ENCODE data around the gene GPR68.
"Not testable (repeated sequence)": the region's sequence is repeated elsewhere in the genome, so short reads cannot be mapped to it uniquely, and the experiment has no call there.

GPR68 gene

GRCh38 chr14:91272341-91273272, 28.1 kb upstream of the GPR68 start:
- no peak for DNase-seq

GRCh38 chr14:91271639-91272038, 27.1 kb upstream of the GPR68 start:
- DNase-seq: no peak

DNA sequence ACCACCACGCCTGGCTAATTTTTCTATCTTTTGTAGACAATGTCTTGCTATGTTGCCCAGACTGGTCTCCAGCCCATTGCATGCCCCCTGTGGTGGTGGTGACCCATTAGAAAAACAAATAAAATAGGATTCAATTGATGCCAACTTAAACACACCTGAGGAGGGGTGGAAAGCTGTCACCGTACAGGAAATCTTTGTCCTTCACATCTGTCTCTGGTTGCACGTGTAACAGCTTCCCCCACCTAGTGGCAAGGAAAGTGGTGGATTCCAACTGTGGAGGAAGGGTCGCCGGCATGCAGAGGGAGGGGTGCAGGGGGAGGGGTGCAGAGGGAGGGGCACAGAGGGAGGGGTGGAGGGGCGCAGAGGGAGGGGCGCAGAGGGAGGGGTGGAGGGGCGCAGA, 26.1 kb upstream of the GPR68 start:
- DNase-seq: no peak

- no peak for DNase-seq
These were observed 25.7 kb upstream of the GPR68 start for GRCh38 chr14:91270188-91270587.

- no peak for DNase-seq
These were observed 24.8 kb upstream of the GPR68 start for GRCh38 chr14:91269076-91269991.

GRCh38 chr14:91267965-91268437, 23.5 kb upstream of the GPR68 start:
- DNase-seq: no peak

DNA sequence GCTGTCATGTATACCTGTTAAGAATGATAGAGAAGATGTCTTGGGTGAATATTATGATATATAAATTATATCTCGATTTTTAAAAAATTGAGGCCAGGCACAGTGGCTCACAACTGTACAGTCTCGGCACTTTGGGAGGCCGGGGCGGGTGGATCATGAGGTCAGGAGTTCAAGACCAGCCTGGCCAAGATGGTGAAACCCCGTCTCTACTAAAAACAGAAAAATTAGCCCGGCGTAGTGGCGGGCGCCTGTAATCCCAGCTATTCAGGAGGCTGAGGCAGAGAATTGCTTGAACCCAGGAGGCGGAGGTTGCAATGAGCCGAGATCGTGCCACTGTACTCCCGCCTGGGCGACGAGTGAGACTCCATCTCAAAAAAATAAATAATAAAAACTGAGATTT, 21.8 kb upstream of the GPR68 start:
- DNase-seq: not testable (repeated sequence)

DNA sequence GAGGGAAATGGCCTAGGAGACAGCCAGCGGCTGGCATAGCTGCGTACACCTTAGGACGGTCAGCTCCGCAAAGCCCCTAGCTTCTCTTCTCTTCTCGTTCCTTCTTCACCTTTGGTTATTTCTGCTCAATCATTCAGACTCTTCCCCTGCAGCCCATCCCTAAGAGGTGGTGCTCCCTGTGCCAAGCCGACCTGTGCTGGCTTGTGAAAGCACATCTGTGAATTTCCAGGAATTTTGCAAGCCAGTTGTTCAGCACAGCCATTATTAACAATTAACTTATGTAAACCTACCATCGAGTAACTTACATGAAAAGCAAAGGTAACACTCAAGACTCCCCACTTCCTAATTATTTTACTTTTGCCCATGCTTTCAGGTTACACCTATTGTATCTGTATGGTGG, 20.9 kb upstream of the GPR68 start:
- no peak for DNase-seq

DNA sequence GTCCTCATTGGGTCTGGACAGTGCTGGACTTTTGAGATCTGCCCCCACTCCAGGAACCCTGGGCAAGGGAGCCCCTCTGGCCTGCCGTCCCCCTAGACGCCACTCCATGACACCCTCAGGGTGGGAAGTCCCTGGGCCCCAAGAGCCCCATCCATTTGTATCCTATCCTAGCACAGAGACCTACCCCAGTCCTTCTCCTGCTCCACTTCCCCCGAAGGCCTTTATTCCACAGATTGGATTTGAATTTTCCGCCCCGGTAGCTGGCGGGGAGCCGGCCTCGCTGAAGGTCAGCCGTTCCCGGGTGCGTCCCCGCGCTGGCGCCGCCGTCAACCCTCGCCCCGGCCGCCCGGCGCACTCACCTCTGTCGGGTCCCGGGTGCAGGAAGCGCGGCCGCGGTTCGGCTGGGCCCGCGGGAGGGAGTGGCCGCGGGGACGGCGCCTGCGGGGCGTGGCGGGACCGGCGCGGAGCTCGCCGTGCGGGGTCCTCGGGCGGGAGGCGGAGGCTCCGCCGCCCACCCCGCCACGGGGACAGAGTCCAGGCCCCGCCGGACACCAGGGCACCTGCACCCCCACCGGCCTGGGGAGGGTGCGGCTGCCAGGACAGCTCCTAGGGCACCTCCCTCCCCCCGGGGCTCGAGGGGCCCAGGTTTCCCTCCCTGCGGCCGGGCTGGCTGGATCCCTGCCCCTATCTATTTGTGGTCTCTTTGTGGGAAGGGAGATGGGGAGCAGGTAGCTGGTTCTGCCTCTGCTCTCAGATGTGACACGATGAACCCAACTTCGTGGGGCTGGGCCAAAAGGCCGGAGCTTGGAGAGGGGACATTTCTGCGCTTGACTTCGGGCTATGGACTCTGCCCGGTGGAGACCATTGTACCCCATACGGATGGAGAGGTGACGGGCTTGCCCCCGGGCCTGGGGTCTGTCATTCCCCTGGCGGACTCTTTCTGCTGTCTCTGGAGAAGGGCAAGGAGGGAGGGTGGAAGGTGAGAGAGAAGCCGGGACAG, 19.9 kb upstream of the GPR68 start:
- DNase-seq: peak in 2 of 6 experiments; percentile 32 to 46

- DNase-seq: no peak
These were observed 18.8 kb upstream of the GPR68 start for GRCh38 chr14:91263329-91263728.

DNA sequence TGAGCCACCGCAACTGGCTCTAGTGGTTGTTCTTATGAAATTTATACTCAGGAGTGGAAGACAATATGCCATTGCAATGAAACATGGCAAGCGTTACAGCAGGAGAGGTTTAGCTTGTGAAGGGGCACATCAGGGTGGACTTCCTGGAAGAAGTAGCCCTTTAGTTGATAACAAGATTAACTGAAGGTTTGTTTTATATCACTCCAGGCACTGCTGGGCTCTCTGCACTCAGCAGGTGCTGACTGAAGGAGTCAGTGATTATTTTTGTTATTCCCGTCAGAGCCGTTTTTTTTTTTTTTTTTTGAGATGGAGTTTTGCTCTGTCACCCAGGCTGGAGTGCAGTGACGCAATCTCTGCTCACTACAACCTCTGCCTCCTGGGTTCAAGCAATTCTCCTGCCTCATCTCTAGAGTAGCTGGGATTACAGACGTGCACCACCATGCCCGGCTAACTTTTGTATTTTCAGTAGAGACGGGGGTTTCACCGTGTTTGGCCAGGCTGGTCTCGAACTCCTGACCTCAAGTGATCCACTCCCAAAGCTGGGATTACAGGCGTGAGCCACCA, 17.6 kb upstream of the GPR68 start:
- DNase-seq: no peak

DNA sequence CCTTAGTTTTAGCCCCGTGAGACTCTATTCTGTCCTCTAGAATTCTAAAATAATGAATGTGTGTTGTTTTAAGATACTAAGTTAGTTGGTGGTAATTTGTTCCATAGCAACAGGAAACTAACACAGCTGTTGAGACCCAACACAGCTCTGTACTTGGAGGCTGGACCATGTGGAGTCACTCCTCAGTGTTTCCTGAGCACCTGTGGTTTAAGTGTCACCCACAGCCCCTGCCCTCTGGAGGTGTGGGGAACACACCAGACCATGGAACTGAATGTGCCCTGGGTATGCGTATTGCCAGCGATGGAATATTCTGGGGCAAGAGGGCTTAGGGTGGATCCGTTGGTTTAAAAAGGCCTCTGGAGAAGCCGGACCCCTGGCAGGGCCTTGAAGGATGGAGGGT, 16.6 kb upstream of the GPR68 start:
- no peak for DNase-seq

- DNase-seq: no peak
These were observed 14.4 kb upstream of the GPR68 start for GRCh38 chr14:91258876-91259275.

DNA sequence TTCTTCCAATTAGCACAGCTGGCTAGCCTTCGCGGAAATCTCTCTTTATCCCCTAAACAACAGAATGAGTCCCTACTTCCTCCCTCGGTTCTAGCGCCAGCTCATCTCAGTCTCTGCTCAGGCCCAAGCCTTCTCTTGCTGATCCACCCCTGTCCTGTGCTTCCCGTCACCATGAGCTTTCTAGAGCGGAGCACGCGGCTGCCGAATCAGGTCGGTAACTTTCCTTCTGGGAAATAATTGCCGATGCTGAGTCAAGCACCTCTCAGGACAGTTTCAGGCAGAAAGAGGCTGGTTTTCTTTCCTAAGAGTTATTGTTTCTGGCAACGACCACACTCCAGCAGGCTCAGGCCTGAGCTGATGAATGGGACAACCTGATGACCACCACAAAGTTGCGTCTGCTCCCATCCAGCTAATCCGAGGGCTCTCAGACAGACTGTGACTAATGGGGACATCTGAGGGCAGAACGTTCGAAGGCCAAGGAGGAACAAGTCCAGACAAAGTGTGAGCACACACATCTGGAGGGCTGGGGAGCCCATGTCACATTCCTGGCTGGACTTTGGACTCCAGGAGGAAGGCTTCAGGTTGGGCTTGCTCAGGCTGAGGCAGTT, 13.6 kb upstream of the GPR68 start:
- no peak for DNase-seq

GRCh38 chr14:91257328-91258010, 13.0 kb upstream of the GPR68 start:
- no peak for DNase-seq

- DNase-seq: no peak
These were observed 12.2 kb upstream of the GPR68 start for GRCh38 chr14:91256661-91257060.

- DNase-seq: no peak
These were observed 10.7 kb upstream of the GPR68 start for GRCh38 chr14:91255026-91255695.

DNA sequence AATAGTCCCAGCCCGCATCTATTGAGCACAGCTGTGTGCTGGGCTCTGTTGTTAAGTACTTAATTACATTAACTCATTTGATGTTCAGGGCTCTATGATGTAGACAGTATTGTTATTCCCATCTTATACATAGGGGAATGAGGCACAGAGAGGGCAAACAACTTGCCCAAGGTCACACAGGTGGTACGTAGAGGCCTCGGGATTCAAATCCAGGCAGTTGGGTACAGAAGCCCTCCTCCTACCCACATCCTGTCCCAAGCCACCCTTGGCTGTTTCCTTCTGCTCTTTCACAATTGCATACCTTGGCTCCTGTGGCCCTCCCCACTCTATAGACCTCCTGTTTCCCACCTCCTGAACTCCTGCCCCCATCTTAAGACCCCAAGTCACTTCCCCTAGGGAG, 10.0 kb upstream of the GPR68 start:
- DNase-seq: peak in 3 of 6 experiments; percentile 29 to 58 (median 55)

- no peak for DNase-seq
These were observed 9.4 kb upstream of the GPR68 start for GRCh38 chr14:91253795-91254323.

Data from stimulated activated naive CD4-positive, alpha-beta T cell (primary cell).